ENCODE results near the gene LCN6.

The LCN6 gene

DNA sequence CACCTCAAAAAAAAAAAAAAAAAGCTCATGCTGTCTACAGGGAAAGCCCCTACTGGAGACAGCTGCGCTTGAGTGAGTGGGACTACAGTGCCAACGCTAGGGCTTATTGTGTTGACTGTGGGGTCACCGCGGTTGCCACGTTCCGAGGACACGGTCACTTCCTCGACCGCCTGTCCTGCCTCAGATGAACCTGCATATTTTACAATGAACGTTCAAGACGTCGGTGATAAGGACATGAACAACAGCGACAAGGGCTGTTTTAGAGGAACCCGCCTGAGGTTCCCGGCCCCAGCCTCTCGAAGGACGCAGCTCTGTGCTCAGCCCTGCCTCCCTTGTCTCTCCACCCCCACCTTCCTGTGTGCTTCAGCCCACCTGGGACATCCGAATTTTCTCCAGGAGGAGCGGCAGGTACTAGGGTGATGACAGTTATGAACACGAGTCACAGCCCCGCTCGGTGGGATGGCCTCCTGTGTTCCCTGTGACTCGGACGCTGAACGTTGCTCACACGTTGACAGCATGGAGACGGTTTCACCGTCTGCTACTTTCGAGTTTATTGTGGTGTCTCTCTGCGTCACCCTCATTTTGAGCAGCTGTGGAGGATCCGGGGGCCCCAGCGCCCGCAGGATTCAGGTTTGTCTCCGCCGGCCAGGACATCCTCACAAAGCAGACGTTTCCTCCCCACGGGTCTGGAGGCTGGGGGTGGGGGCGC, 47.2 kb downstream of the LCN6 start:
- TF ChIP-seq, protein P1, sequence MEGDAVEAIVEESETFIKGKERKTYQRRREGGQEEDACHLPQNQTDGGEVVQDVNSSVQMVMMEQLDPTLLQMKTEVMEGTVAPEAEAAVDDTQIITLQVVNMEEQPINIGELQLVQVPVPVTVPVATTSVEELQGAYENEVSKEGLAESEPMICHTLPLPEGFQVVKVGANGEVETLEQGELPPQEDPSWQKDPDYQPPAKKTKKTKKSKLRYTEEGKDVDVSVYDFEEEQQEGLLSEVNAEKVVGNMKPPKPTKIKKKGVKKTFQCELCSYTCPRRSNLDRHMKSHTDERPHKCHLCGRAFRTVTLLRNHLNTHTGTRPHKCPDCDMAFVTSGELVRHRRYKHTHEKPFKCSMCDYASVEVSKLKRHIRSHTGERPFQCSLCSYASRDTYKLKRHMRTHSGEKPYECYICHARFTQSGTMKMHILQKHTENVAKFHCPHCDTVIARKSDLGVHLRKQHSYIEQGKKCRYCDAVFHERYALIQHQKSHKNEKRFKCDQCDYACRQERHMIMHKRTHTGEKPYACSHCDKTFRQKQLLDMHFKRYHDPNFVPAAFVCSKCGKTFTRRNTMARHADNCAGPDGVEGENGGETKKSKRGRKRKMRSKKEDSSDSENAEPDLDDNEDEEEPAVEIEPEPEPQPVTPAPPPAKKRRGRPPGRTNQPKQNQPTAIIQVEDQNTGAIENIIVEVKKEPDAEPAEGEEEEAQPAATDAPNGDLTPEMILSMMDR (IDR thresholded peaks at IDR 0.05; ENCODE audit: insufficient read depth, low read length, poor library complexity, severe bottlenecking) = no peak
- H3K27me3 ChIP-seq (replicated peaks; ENCODE audit: control insufficient read depth, insufficient read depth, low read length) = no peaks in the 10 kb centered on the region; the same call in 1 of the 2 replicates
- DNase-seq (ENCODE audit: extremely low read depth, insufficient read length) = peak; percentile 77
- H3K36me3 ChIP-seq (ENCODE audit: control insufficient read depth, insufficient read depth, low read length) = no peaks in the 10 kb centered on the region
- peak overlapping the region; percentile 44 for H3K4me3 ChIP-seq (replicated peaks; ENCODE audit: low read depth, low read length)

DNA sequence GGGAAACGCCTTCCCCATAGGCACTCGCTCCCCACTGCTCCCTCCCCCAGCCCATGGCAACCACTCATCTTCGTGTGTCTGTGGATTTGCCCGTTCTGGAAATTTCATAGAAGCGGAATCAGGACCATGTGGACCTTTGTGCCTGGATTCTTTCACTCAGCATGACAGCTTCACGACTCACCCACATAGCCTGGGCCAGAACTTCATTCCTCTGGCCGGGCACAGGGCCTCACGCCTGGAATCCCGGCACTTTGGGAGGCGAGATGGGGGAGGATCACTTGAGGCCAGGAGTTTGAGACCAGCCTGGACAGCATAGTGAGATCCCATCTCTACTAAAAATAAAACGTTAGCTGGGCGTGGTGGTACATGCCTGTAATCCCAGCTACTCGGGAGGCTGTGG, 48.0 kb downstream of the LCN6 start:
- Histone ChIP-seq H3K4me3 (replicated peaks; ENCODE audit: low read depth, low read length) (no peak overlapping the region), H3K27me3 (replicated peaks; ENCODE audit: control insufficient read depth, insufficient read depth, low read length) (no peaks in the 10 kb centered on the region; the same call in 1 of the 2 replicates), H3K36me3 (ENCODE audit: control insufficient read depth, insufficient read depth, low read length) (no peaks in the 10 kb centered on the region)
- DNase-seq (ENCODE audit: extremely low read depth, insufficient read length) = no peak
- TF ChIP-seq, protein P1 (IDR thresholded peaks at IDR 0.05; ENCODE audit: insufficient read depth, low read length, poor library complexity, severe bottlenecking) = no peak

DNA sequence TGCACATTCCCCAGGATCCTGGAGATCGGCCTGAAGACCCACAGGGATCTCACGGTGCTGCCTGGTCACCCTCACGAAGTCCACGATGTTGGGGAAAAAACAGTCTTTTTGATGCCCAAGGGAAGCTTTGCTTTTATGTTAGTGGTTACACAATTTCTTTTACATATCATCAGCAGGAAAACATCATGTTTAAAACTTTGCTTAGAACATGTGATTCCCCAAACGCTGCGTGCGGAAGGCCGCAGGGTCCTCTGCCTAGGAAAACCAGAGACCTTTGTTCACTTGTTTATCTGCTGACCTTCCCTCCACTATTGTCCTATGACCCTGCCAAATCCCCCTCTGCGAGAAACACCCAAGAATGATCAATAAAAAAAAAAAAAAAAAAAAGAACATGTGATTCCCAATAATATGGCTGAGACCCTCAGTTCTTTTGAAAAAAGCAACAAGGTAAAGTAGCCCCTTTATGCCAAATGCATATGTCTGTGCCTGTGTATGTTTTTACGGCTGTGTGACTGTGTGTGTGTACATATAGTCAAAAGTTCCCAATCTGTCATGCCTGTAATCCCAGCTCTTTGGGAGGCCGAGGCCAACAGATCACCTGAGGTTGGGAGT, 49.6 kb downstream of the LCN6 start:
- no peak for DNase-seq (ENCODE audit: extremely low read depth, insufficient read length)
- Histone ChIP-seq H3K36me3 (ENCODE audit: control insufficient read depth, insufficient read depth, low read length) (no peaks in the 10 kb centered on the region), H3K4me3 (replicated peaks; ENCODE audit: low read depth, low read length) (no peak overlapping the region), H3K27me3 (replicated peaks; ENCODE audit: control insufficient read depth, insufficient read depth, low read length) (no peaks in the 10 kb centered on the region; the same call in 1 of the 2 replicates)
- TF ChIP-seq, protein P1 (IDR thresholded peaks at IDR 0.05; ENCODE audit: insufficient read depth, low read length, poor library complexity, severe bottlenecking) = no peak

DNA sequence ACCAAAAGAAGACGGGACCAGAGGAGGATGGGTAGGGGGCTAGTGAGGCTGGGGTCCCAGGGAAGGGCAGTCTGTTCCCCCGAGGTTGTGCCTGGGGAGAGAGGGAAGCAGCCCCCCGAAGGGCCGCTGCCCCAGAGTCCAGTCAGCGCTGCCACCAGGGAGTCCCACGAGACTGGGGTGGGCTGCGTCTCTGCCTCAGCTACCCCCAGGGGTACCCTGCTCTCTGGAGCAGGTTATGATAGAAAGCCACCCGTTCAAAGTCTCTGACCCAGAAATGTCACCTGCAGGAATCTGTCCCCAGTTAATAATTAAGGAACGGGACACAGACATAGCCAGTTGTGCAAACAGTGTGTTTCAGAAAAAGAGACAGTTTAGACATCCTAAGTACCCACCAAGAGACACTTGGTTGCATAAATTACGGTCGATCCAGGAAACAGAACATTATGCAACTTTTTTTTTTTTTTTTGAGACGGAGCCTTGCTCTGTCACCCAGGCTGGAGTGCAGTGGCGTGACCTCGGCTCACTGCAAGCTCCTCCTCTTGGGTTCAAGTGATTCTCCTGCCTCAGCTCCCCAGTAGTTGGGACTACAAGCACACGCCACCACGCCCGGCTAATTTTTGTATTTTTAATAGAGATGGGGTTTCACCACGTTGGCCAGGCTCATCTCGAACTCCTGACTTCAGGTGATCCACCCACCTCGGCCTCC, 50.4 kb downstream of the LCN6 start:
- Histone ChIP-seq H3K27me3 (replicated peaks; ENCODE audit: control insufficient read depth, insufficient read depth, low read length) (no peaks in the 10 kb centered on the region; the same call in 1 of the 2 replicates), H3K4me3 (replicated peaks; ENCODE audit: low read depth, low read length) (no peak overlapping the region), H3K36me3 (ENCODE audit: control insufficient read depth, insufficient read depth, low read length) (no peaks in the 10 kb centered on the region)
- TF ChIP-seq, protein P1 (IDR thresholded peaks at IDR 0.05; ENCODE audit: insufficient read depth, low read length, poor library complexity, severe bottlenecking) = no peak
- DNase-seq (ENCODE audit: extremely low read depth, insufficient read length) = no peak

DNA sequence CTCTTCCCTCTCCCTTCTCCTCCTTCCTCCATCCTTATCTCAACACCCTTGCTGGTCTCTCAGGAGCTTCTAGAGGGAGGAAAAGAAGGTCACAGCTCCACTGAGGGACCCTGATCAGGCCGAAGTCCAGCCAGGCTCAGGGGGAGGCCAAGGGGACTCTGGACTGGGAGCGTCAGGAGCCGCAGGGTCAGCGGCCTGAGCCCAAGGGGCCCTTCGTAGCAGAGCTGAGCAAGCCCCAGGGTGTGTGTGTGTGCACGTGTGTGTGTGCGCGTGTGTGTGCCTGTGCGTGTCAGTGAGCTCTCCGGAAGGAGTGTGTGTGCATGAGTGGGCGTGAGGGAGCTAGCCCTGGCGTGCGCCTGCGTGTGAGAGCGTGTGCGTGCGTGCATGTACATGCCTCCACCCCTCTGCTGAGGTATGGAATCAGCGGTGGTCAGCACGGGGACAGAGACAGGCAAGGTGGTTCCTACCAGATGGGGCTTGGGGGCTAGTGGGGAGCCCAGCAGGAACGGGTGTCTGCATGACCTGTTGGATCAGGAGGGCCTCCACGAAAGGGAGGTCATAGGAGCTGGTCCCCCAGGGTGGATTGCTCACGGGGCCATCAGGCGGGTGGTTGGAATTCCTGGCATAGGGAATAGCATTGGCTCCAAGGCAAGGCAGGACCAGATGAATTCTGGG, 51.0 kb downstream of the LCN6 start:
- H3K27me3 ChIP-seq (replicated peaks; ENCODE audit: control insufficient read depth, insufficient read depth, low read length) = no peaks in the 10 kb centered on the region; the same call in 1 of the 2 replicates
- H3K4me3 ChIP-seq (replicated peaks; ENCODE audit: low read depth, low read length) = no peak overlapping the region
- H3K36me3 ChIP-seq (ENCODE audit: control insufficient read depth, insufficient read depth, low read length) = no peaks in the 10 kb centered on the region
- TF ChIP-seq, protein P1 (IDR thresholded peaks at IDR 0.05; ENCODE audit: insufficient read depth, low read length, poor library complexity, severe bottlenecking) = no peak
- DNase-seq (ENCODE audit: extremely low read depth, insufficient read length) = no peak

Measured in GM06990 (cell line).